Fibroblast of peridontal ligament (primary cell): ENCODE results near the gene FZD2.
"Not testable (repeated sequence)": the region's sequence is repeated elsewhere in the genome, so short reads cannot be mapped to it uniquely, and the experiment has no call there.

Experiments
- DNase-seq: peaks from one replicate; pipeline ENCODE4 v3.0.0-alpha.2; 2010; ENCODE audit errors: extremely low read depth

Gene FZD2

DNA sequence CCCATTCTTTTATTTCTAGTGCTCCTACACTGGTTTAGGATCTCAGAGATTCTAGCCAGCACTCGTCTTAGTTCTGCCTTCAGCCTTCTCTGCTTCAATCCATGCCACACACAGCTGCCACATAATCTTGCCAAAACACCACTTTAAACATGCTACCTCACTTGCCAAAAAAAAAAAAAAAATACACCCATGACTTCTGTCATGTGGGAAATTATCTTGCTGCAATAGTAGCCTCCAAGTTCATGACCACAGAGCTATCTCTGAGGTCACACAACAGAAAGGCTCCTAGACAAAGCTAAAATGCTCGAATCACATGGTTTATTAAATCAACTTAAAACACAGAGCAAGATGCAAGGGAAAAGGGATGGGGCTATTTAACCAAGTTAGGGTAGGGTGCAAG lies 18.1 kb downstream of the FZD2 start:
- peak; percentile 48 for DNase-seq

DNA sequence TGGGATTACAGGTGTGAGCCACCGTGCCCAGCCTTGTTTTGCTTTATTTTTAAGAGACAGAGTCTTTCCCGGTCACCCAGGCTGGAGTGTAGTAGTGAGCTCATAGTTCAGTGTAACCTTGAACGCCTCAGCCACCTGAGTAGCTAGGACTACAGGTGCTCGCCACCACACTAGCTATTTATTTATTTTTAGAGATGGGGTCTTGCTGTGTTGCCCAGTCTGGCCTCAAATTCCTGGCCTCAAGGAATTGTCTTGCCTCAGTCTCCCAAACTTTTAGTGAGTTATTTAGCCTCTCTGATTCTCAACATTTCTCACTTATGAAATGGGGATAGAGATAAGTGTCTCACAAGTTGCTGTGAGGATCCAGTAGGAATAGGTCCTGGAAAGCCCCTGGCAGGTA lies 21.7 kb downstream of the FZD2 start:
- no peak for DNase-seq

DNA sequence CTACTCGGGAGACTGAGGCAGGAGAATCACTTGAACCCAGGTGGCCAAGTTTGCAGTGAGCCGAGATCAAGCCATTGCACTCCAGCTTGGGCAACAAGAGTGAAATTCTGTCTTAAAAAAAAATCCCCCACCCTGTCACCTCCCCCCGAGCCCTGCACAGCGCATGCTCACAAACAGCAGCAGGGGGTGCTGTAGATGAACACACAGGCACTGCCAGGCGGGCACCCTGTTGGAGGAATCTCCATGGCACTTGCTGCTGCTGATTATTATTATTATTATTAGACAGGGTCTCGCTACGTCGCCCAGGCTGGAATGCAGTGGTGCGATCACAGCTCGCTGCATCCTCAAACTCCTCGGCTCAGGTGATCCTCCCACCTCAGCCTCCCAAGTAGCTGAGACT lies 24.6 kb downstream of the FZD2 start:
- no peak for DNase-seq

DNA sequence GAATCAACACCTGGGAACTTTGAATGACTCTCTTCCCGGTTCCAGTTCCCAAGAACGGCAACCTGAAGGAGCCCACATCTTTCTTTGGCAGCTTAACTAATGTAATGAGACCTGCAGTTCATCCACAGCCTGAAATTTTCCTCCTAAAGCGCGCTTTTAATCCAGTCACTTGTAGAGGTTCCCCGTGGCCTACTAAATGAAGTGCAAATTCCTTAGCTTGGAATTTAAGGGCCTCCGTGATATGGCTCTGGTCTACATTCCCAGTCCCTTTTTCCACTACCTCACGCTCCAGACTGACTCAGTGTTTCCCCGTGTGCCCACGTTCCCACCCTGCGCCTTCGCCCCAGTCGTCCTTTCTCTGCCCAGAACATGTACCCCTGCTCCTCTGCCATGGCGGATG lies 27.2 kb downstream of the FZD2 start:
- DNase-seq, result no peak

DNA sequence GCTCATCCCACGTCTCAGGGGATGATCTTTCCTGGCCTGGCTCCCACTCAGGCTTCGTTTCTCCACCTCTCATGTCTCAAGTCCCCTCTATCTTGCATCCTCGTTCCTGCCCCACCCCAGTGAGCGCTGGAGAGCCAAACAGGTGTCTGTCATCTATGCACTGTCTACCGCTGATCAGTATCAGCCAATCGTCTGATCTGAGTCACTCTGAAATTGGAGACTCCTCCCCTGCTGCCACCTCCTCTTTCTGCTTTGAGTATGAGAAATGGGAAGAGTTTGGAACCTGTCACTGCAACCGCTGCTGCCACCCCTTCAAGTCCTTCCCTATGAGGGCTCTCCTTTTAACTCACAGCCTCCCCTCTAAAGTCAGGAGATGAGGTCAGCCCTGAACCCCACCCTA lies 28.0 kb downstream of the FZD2 start:
- no peak for DNase-seq

DNA sequence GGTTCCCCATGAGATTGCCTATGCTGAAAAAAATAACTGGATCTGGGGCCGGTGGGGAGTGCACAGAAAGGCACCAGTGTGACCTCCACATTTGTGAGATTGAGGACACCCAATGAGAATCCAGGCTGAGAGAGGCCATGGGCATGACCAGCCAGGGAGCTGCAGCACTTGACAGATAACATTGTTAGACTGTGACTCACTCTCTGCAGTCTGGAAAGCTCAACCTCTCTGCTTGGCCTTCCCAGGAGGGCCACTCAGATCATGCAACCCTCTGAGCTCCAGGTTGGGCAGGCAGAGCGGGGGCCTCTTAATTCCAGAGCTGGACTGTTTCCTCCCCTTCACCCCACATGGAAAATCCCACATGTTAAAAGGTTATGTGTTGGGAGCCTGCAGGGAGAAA lies 30.1 kb downstream of the FZD2 start:
- DNase-seq, result peak; percentile 85

DNA sequence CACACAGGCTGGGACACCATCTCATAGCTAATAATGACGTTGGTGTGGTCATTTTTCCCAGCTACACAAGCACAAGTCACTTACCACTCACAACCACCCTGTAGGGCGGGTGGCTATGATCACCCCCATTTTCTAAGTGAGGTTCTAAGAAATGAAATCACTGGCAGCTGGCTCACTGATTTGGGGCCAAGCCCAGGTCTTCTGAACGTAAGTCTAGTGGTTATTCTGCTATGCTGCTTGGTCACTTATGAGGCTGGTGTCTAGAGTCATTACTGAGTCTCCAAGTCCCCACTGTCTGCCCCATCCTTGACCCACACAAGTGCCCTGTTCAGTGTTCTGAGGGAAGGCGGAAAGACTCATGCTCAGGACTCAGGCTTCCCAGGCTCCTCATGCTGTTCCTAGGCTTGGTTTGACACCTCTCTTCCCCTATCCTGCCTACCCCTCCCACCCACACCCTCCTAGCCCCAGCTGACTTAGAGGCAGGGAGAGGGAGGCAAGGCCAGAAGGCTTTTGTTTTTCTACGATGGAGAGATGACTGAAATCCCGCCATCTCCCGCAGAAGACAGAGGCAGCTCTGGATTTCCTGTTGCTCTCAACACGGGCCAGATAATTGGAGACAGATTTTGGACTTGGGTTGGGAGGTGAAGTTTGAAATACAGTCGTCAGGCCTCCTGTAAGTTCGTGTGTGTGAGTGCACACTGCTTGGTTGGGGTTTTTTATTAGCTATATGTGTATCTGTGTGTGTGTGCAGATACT lies 32.2 kb downstream of the FZD2 start:
- DNase-seq, result peak; percentile 74

DNA sequence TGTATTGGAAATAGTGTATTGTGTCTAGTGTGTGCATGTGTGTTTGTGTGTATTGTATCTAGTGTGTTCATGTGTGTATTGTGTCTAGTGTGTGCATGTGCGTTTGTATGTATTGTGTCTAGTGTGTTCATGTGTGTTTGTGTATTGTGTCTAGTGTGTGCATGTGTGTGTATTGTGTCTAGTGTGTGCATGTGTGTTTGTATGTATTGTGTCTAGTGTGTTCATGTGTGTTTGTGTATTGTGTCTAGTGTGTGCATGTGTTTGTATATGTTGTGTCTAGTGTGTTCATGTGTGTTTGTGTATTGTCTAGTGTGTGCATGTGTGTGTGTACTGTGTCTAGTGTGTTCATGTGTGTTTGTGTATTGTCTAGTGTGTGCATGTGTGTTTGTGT lies 32.8 kb downstream of the FZD2 start:
- DNase-seq, result not testable (repeated sequence)

DNA sequence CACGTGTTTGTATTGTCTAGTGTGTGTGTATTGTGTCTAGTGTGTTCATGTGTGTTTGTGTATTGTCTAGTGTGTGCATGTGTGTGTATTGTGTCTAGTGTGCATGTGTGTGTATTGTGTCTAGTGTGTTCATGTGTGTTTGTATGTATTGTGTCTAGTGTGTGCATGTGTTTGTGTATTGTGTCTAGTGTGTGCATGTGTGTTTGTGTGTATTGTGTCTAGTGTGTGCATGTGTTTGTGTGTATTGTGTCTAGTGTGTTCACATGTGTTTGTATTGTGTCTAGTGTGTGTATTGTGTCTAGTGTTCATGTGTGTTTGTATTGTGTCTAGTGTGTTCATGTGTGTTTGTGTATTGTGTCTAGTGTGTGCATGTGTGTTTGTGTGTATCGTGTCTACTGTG lies 33.5 kb downstream of the FZD2 start:
- not testable (repeated sequence) for DNase-seq

DNA sequence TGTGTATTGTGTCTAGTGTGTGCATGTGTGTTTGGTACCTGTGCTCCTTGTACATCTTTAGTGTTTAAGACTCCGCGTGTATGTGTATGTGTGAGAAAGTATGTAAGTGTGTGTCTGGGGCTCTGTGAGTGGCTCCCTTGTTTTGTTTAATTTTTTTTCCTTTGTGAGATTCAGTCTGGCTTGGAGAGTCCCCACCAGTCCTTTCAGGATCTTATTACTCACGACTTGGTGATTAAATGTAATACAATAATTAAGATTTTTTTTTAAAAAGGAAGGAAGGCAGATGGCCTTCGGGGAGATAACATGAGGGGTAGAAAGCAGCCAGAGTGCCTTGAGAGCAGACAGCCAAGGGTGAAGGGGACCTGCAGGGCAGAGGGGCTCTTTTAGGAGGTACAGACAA lies 33.9 kb downstream of the FZD2 start:
- no peak for DNase-seq

DNA sequence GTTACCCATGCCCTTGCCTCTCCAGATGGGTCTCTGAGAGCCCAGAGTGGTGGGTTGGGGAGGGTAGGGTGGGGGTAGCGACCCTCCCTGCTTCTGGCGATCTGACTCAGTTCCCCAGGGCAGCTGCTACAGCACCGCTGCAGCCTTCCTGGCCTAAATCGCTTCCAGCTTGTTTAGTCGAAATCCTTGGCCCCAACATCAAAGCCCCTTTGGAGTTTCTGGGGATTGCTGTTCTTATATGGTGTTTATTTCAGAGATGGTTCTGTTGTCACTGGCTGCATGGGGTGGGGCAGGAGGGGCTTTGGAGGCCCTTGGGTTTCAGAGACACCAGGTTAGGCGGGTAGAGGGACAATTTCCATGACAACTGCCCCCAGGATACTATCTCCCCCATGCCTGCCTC lies 35.9 kb downstream of the FZD2 start:
- no peak for DNase-seq

DNA sequence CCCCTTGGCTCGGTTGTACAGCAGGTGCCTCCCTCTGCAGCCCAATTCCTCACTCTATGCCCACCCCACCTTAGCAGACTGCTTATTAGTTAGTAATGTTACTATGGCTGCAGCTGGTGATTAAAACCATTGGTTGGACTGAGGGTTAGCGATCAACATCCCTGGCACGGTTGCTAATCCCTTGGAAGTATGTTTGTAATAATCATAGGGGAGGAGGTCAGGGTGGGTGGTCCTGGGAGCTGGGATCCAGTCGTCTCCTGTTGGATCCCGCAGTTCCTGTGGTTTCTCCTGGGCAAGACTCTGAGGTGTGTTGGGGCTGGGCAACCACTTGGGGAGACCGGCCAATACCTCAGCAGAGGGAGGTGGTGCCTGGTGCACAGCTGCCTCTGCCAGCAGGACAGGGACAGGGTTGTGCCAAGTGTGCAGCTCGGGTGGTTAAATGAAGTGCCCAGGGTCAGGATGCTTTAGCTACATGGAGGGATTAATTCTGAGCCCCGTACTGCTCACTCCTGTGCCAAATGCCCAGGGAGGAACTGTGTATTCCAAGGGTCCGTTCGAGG lies 38.0 kb downstream of the FZD2 start:
- no peak for DNase-seq

DNA sequence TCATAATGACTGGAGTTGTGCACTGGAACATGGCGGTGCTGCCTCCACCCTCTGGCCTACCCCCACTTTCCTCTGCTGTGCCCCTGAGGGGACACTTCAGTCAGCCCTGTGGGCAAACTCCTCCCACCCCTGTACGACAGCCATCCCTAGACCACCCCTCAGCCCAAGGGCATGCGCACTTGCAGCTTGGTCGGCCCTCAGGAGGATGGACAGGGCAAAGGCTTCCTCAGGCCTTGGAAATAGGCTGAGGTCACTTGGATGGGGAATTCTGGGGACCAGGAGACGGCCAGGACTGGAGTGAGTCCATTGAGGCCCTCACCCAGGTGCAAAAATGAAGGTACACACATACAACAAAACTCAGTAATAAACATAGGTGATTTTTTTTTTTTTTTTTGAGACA lies 41.0 kb downstream of the FZD2 start:
- no peak for DNase-seq

DNA sequence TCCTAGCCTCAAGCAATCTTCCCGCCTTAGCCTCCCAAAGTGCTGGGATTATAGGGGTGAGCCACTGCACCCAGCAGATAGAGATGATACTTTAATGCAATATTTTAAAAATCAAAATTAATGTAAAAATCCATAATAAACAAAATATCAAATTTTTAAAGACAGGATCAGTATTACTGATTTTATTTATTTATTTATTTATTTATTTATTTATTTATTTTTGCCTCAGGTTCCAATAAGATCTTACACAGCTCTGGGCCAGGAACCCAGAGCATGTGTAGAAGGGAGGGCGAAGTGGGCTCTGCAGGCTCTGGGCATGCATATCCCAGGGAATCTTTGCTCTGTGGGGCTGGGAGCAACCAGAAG lies 41.6 kb downstream of the FZD2 start:
- no peak for DNase-seq

DNA sequence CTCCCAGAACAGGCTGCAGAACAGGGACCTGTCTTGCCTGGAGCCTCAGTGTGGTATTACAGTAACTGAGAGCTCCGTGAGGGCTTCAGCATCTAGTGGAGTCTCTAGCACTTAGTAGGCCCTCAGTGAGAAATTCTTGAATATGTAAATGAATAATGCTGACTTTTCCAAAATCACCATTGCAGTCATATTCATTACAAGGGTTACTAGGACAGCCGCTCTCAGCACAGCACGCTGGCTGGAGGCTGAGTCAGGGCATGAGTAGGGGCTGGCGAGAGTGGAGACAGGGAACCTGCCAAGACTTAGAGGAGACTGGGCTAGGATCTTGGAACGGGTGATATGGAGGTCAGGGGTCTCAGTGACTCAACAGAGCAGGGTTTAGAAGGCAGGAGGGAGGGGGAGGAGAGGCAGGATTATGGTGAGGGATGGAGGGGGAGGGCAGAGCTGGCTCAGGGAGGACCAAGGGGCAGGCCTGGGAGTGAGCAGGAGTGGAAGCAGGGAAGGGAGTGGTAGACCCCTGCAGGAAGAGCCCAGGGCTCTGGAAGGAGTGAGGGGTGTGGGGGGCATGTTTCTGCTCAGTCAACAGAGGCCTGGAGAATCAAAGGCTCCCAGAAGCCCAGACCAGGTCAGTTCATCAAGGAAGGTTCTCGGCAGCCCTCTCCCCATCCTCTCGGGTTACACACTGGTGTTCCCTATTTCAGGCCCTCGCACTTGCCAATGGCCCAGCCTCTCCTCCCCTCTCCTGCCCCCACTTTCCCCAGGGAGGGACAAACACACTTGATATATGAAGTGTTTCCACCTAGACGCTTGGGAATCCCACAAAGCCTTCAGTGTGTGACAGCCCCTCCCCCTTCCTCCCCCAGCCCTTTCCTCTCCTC lies 42.3 kb downstream of the FZD2 start:
- DNase-seq, result peak; percentile 95

DNA sequence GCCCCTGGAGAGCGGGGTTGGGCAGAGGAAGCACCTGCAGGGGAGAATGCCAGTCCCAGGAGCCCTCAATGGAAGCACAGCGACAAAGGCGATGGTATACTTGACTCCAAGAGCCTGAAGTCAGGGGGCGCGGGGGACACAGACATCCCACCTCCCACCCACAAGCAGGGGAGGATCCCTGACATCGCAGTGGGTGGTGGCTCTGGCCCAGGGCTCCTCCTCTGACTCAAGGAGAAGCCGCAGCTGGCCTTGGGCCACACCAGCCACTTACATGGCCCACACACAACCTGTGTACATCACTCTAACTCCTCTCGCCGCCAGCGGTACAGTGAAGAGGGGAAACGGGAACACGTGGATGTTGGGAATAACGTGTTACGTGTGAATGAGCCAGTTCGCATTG lies 44.3 kb downstream of the FZD2 start:
- DNase-seq, result peak; percentile 11

DNA sequence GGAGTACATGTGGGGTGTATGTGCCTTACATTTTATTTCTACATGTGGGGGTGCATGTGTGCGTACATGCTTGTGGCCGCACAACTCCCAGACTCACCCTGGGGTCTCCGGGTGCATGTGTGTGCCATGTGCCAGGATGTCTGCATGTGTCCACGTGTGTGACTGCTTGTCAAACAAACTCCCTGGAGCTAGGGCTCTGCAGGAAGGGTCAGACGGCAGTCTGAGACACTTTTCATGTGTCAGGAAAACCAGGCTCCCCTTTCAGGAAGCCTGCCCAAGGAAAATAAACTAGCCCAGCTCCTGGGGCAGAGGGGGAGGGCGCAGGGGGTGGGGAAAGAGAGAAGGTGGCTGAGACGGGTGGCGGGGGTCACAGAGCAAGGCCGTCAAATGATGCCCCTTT lies 44.7 kb downstream of the FZD2 start:
- DNase-seq, result no peak

DNA sequence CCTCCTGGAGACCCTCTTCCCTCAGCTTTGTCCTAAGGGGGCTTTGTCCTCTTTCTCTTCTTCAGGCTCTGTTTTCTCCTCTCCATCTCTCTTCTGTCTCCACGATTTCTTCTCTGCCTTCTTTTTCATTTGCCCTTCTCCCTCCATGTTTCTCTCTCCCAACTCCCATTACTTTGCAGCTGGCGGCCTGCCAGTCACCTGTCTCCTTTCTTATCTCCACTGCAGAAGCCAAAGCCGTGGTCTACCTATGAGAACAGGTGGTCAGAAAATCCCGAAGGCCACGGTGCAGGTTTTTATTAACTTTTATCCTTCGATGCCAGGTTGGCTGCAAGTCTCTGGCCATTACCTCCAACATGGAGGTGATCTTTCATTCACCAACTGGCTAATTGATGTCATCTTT lies 45.1 kb downstream of the FZD2 start:
- DNase-seq, result no peak

DNA sequence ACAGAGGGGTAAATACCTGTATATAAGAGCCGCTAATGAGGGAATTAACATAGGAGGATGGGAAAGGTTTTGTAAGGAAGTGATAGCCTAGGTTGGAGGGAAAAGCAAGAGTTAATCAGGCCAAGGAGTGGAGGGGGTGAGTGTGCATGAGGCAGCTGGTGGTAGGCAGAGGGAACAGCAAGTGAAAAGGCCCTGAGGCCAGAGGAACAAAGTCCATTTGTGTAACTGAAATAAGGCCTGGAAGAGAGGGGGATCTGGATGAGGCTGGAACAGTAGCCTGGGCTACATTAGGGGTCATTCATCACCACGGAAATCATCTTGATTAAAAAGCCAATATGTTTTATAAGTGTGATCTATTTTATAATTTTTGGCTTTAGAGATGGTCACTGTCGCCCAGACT lies 45.7 kb downstream of the FZD2 start:
- no peak for DNase-seq

DNA sequence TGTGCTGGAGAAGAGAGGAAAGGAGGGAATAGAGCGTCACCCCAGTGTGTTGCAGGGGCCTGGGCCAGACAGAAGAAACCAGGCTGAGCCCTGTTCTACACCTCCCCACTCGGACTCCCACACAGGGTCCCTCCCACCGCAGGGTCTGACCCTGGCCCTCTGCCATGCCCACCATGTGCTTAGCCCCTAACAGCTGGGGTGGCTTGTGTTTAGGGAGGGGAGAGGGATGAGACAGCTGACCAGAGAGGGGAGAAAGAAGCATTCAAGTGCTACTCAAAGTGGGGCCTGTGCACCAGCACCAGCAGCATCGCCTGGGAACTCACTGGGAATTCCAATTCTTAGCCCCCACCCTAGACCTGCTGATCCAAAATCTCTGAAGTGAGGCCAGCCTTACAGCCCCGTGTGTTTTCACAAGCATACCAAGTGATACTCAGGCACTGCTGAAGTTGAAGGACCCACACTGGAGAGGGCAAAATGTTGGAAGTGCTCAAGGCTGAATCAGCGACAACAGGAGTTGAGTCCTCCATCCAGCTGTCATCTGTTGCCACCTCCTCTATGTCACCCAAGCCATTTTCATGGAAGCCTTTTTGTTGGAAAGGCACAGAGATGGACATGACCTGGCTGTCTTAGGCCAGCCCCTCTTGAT lies 47.0 kb downstream of the FZD2 start:
- DNase-seq, result no peak

DNA sequence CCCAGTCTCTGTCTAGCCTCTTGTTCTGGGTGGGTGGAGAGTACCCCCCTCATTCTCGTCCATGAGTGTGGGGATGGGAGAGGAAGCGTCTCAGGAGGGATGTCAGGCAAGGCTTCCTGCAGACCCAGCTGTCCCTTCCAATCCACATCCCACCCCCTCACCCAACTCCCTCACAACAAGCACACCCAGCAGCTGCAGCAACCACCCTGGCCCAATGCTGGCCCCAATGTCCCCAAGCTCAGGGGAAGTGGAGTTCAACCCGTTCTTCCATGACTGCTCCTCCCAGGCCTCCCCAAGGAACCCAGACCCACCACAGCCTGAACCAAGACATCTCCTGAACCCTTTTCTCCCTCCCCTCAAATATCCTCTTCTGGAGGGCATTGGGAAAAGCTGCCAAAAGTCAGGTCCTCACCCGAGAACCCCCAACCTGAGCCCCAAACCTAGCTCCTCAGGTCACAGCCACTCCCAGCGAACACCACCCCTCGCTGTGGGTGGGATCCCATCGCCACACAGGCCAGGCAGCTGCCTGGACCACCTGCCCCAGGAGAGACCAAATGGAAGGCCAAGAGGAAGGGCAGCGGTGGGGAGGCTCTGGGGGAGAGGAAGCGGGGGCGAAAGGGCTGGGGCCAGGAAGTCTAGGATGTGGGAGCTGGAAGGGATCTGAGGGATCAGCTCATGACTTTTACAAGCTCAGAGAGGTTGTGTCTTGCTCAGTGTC lies 47.6 kb downstream of the FZD2 start:
- no peak for DNase-seq

DNA sequence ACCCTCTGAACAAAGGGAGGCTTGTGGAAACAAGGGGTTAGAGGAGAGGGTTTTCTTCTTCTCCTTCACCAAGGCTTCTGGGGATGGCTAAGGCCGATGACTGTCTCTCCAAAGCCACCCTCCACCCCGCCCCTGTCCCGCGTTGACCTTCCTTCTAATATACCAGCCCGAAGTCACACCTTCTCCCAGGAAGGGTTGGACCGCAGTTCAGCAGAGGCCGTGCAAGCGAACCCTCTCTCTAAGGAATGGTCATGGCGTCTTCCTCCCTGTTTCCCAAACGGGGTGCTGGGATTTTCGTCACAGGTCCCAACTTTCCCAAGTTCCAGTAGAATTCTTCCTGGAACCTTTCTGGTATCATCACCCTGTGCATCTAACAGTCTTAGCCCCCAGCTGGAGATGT lies 49.4 kb downstream of the FZD2 start:
- DNase-seq, result no peak
